DOHH2 (cell line): ENCODE data around the gene ANKMY1.

Experiments
- H3F3A ChIP-seq: fragments of 200-600 bp; sonication (generic), shearing (Covaris generic); 2 replicates; pipeline ENCODE4 v1.6.0; 2016; ENCODE audit warnings: antibody characterized with exemption, mild to moderate bottlenecking; ENCODE audit not compliant: control insufficient read depth, insufficient read depth
- H3K27ac ChIP-seq: fragments of 200-600 bp; sonication (generic); 2 replicates; pipeline ENCODE4 v1.5.1; 2014; ENCODE audit warnings: low read depth, mild to moderate bottlenecking, low read length, moderate library complexity
- H3K27me3 ChIP-seq: fragments of 200-600 bp; sonication (generic); 2 replicates; pipeline ENCODE4 v1.6.1; 2014; ENCODE audit warnings: mild to moderate bottlenecking, low read length, mixed read lengths; ENCODE audit not compliant: control insufficient read depth
- H3K36me3 ChIP-seq: fragments of 200-600 bp; sonication (generic); 2 replicates; pipeline ENCODE4 v1.6.1; 2014; ENCODE audit warnings: mild to moderate bottlenecking, low read length, moderate library complexity, mixed read lengths; ENCODE audit not compliant: control insufficient read depth
- H3K4me1 ChIP-seq: fragments of 200-600 bp; sonication (generic); 2 replicates; pipeline ENCODE4 v1.6.1; 2014; ENCODE audit warnings: mild to moderate bottlenecking, low read length, mixed read lengths; ENCODE audit not compliant: control insufficient read depth
- H3K4me2 ChIP-seq: fragments of 200-600 bp; sonication (generic); 2 replicates; pipeline ENCODE4 v1.6.0; 2014; ENCODE audit warnings: mild to moderate bottlenecking, low read length, moderate library complexity
- H3K4me3 ChIP-seq: fragments of 200-600 bp; sonication (generic); 2 replicates; pipeline ENCODE4 v1.5.1; 2014; ENCODE audit warnings: mild to moderate bottlenecking, low read length, mixed read lengths
- H3K79me2 ChIP-seq: fragments of 200-600 bp; sonication (generic); 2 replicates; pipeline ENCODE4 v1.6.1; 2014; ENCODE audit warnings: mild to moderate bottlenecking, low read length, mixed read lengths; ENCODE audit not compliant: control insufficient read depth
- H3K9me2 ChIP-seq: fragments of 200-600 bp; sonication (generic); replicated peaks from 2 replicates; pipeline ENCODE4 v1.6.1; 2014; ENCODE audit warnings: mild to moderate bottlenecking, low read length, mixed read lengths; ENCODE audit not compliant: control insufficient read depth
- H3K9me3 ChIP-seq: fragments of 200-600 bp; sonication (generic); 2 replicates; pipeline ENCODE4 v1.6.1; 2014; ENCODE audit warnings: antibody characterized with exemption, low read length, mixed read lengths; ENCODE audit not compliant: control insufficient read depth, insufficient read depth
- H4K20me1 ChIP-seq: fragments of 200-600 bp; sonication (generic); 2 replicates; pipeline ENCODE4 v1.6.0; 2014; ENCODE audit warnings: low read depth, mild to moderate bottlenecking, antibody characterized with exemption, low read length, moderate library complexity; ENCODE audit not compliant: control insufficient read depth, insufficient read depth
- CTCF ChIP-seq: fragments of 200-600 bp; sonication (generic); IDR thresholded peaks from one replicate; pipeline ENCODE4 v1.5.1; 2014; ENCODE audit warnings: antibody characterized with exemption, mild to moderate bottlenecking, low read depth, low read length; ENCODE audit not compliant: poor library complexity, severe bottlenecking
- EZH2phosphoT487 ChIP-seq: fragments of 200-600 bp; sonication (generic); IDR thresholded peaks from 2 replicates; pipeline ENCODE4 v1.6.1; 2017; ENCODE audit warnings: borderline replicate concordance, mild to moderate bottlenecking, antibody characterized with exemption, low read length, moderate library complexity, mixed read lengths

ANKMY1 gene

DNA sequence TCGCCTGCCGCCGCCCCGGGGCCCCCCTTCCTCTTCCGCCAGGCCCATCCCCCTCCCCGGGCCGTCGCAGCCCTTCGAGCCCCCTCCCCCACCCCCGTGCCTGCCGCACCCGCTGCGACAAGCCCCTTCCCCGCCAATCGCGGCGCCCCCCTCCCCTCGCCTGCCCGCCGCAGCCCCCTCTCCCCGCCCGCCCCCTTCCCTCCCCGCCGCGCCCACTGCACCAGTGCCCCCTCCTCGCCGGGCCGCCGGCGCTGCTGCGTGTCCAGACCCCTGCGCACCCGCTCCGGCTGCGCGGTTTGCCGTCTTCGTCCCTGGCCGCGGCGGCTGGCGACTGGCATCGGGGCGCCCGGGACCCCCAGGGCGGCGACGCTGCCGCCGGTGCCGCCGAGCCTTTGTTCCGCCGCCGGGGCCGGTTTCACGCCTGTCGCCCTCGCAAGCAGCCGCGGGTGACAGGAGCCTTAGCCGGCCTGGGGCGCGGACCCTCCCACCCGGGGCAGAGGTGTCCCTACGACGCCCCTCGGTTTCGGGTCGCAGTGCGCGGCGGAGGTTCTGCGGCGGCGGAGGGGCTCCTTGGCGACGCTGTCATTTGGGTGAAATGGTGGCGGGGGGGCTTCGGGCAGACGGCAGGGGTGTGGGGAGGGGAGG is 104.2 kb downstream of the ANKMY1 start:
- H3K36me3 ChIP-seq: no peaks in the 10 kb centered on the region
- H3K4me2 ChIP-seq: no peak overlapping the region
- H3K9me2 ChIP-seq: no peaks in the 10 kb centered on the region
- no peaks in the 10 kb centered on the region for H3F3A ChIP-seq
- H3K4me3 ChIP-seq: no peak overlapping the region
- peaks cover 21% of the 10 kb centered on the region for H3K27me3 ChIP-seq
- H4K20me1 ChIP-seq: no peaks in the 10 kb centered on the region
- no peaks in the 10 kb centered on the region for H3K9me3 ChIP-seq
- TF ChIP-seq EZH2phosphoT487 (no peak), CTCF (no peak)
- H3K4me1 ChIP-seq: no peaks in the 10 kb centered on the region
- H3K79me2 ChIP-seq: no peaks in the 10 kb centered on the region
- H3K27ac ChIP-seq: no peak overlapping the region

DNA sequence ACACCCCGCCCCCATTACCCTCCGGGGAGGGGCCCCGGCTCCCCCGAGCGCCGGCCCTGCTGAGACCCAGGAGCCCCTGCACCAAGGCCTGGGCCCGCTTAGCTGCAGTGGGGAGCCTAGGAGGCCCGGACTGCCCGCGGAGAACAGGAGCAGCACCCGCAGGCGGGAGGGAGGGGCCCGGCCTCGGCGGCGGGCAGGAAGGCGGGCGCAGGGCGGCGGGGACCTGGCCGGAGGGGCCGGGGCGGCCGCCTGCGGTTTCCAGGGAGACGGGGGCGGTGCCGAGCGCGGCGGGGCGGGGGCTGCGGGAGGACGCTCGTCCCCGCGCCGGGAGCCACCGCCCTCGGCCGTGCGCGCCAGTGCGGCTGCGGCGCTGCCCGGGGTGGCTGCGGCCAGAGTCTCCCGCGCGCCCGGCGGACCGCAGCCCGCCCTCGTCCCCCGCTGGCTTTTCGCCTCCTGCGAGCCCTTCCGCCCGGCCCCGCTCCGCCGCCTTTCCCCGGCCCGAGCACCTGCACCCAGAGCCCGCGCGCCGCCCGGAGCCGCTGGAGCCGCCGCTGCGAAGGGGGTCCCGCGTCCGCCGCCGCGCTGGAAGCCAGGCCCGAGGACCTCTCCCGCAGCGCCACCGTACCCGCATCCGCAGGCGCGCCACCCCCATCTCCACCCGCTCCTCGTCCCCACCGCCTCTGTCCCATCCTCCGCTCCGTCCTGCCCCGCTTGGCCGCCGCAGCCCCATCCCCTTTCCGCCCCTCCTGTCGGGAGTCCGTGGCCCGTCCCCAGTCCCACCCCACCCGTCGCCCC is 105.1 kb downstream of the ANKMY1 start:
- Histone ChIP-seq H3K9me2 (no peaks in the 10 kb centered on the region), H3K4me3 (no peak overlapping the region), H3K9me3 (no peaks in the 10 kb centered on the region), H3K27ac (no peak overlapping the region), H3K4me2 (peak overlapping the region; percentile 34; the same call in 1 of the 2 replicates), H3F3A (no peaks in the 10 kb centered on the region), H3K4me1 (no peaks in the 10 kb centered on the region), H3K79me2 (no peaks in the 10 kb centered on the region), H4K20me1 (no peaks in the 10 kb centered on the region), H3K27me3 (peaks cover 21% of the 10 kb centered on the region), H3K36me3 (no peaks in the 10 kb centered on the region)
- no peak for TF ChIP-seq CTCF
- no peak for TF ChIP-seq EZH2phosphoT487

- Histone ChIP-seq H4K20me1 (no peaks in the 10 kb centered on the region), H3K27me3 (peaks cover 21% of the 10 kb centered on the region), H3K36me3 (no peaks in the 10 kb centered on the region), H3K79me2 (no peaks in the 10 kb centered on the region), H3K9me2 (no peaks in the 10 kb centered on the region), H3K4me2 (no peak overlapping the region; the same call in 1 of the 2 replicates), H3F3A (no peaks in the 10 kb centered on the region), H3K9me3 (no peaks in the 10 kb centered on the region), H3K4me1 (no peaks in the 10 kb centered on the region), H3K27ac (no peak overlapping the region), H3K4me3 (no peak overlapping the region)
- TF ChIP-seq EZH2phosphoT487 (no peak), CTCF (no peak)
Observed at GRCh38 chr2:240451791-240452461, 105.9 kb downstream of the ANKMY1 start.
